NCI-H2171 (cell line): ENCODE data around the gene FAM216B.
"Not testable (repeated sequence)": the region's sequence is repeated elsewhere in the genome, so short reads cannot be mapped to it uniquely, and the experiment has no call there.

ENCODE experiments used
- DNase-seq: peaks from one replicate; lab custom pipeline; 2025; lab: John Stamatoyannopoulos, UW

The FAM216B gene

DNA sequence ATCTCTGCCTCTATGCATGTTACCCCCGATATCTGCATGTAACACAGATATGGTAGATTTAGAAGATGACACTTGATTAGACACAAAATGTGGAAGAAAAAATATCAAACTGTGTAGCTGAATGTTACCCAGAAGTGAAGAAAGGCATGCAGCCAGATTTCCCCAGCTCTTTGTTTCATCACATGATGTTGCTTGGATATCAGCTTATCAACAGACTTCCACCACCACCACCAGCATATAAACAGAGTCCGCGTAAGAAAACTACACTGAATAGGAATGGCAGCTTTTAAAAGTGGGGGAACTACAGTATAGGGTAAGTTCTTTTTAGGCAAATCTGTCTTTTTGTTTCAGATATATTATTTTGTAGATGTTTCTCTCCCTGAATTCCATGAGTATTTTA is at the start of gene FAM216B:
FAM216B (plus strand) TSS at position 233 of the 400 bp plus-strand sequence. CDS start 2,484 bp downstream, outside the sequence.
- no peak for DNase-seq

DNA sequence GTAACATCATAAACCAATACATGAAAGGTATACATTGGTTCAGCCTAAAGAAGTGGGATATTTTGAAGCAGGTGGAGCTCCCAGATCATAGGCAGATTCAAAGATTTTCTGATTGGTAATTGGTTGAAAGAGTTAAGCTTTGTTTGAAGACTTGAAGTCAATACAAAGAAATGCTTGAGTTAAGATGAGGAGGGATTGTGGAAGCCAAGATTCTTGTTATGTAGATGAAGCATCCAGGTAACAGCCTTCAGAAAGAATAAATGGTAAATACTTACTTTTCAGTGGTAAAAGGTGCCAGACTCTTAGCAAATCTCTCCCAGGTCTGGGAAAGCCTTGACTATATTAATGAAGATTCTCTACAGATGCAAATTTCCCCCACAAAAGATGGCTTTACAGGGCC is 49.3 kb upstream of the FAM216B start:
- no peak for DNase-seq

- no peak for DNase-seq
Measured at GRCh38 chr13:42733046-42733445, 48.3 kb upstream of the FAM216B start.

DNA sequence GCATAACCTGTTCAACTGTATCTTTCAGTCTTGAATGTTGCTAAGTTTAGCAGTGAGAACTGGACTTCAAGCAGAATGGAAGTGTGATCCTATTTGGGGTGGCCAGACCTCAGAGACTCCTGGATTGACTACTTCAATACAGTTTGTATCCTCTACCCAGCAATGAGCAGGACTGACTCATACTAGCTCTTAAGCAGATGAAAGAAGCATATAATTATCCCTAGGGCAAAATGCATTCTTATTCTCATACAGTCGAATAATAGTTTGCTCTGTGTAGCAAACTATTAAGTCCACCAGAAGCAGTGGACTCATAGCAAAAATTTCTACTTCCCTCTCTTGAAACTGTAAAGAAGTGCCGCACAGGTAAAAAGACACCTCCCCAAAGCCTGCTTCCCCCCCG is 46.4 kb upstream of the FAM216B start:
- no peak for DNase-seq

GRCh38 chr13:42740753-42741152 is 40.6 kb upstream of the FAM216B start:
- DNase-seq = peak; percentile 6

DNA sequence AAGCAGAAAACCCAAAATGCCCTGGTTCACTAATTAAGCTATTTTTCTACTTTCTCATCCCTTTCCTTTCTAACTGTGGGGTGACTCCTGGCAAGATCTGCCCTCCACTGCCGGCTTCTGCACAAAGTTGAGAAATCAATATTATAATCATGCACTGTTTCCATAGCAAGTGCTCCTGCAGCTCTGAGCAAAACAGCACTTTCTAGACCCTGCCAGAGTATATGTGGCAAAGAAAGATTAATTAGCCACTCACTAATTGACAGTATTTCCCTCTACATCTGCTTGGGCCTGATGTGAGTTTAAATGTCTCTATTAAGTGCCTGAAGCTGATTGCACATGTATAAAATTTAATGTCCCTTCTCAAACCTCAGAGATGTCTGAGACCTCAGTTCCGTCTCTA is 39.5 kb upstream of the FAM216B start:
- DNase-seq = no peak

GRCh38 chr13:42745655-42746054 is 35.7 kb upstream of the FAM216B start:
- no peak for DNase-seq

DNA sequence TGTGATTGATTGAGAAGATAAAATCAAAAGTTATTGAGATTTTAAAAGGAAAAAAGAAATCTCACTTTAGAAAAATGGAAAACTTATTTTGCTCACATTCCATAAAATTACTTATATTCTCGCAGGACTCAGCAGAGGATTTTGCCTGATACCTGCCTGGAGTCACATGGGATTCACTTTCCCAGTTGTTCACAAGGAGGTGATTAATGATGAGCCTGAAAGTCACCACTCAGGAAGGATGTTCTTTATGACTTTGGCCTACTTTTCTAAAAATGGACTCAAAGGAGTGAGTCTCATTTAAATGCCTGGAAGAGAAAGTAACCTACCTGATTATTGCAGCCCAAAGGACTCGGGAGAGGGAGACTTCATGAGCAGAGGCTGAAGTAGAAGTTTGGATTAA is 34.5 kb upstream of the FAM216B start:
- no peak for DNase-seq

- no peak for DNase-seq
Measured at GRCh38 chr13:42747399-42747873, 33.9 kb upstream of the FAM216B start.

GRCh38 chr13:42750794-42751193 is 30.6 kb upstream of the FAM216B start:
- no peak for DNase-seq

GRCh38 chr13:42751693-42752092 is 29.7 kb upstream of the FAM216B start:
- DNase-seq = no peak

GRCh38 chr13:42752731-42753130 is 28.7 kb upstream of the FAM216B start:
- DNase-seq = no peak

DNA sequence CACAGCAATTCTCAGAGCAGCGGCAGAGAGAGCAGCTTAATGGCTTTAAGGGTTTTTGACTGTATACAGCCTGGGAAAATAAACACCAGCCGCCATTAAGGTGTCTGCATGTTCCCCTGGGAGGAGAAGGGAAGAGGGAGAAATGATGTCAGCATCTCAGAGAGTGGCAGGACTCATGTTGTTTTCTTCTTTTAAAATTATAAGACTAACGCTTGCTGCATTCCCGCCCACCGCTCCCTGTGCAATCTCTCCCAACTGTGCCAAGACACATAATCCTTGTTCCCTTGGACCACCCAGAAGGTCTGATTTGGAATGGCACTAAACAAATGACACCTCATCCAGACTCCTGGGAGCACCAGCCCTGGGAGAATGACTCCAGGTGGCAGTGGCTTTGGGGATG is 27.7 kb upstream of the FAM216B start:
- DNase-seq = peak; percentile 49

- no peak for DNase-seq
Measured at GRCh38 chr13:42754801-42755510, 26.4 kb upstream of the FAM216B start.

- DNase-seq = no peak
Measured at GRCh38 chr13:42757678-42758420, 23.5 kb upstream of the FAM216B start.

- DNase-seq = no peak
Measured at GRCh38 chr13:42758515-42758914, 22.9 kb upstream of the FAM216B start.

- no peak for DNase-seq
Measured at GRCh38 chr13:42760951-42761350, 20.4 kb upstream of the FAM216B start.

DNA sequence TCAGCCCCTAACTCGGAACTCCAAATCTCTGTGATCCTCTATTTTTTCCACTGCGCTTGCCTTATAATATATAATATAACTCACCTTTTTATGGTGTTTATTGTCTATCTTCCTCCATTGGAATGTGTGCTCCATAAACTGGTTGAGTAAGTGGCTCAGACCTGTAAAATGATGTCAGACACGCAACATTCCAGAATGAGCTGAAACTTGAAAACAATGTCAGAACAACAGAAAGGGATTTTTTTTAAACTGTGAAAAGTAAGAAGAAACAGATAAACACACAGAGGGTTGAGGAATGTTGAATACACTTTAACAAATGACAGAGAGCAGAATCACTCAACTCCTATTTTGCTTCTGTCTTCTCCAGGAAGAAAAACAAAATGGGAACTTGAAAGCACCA is 19.1 kb upstream of the FAM216B start:
- no peak for DNase-seq

- DNase-seq = no peak
Measured at GRCh38 chr13:42762917-42763316, 18.5 kb upstream of the FAM216B start.

GRCh38 chr13:42766016-42766415 is 15.4 kb upstream of the FAM216B start:
- DNase-seq = no peak

GRCh38 chr13:42769650-42770049 is 11.7 kb upstream of the FAM216B start:
- DNase-seq = no peak

DNA sequence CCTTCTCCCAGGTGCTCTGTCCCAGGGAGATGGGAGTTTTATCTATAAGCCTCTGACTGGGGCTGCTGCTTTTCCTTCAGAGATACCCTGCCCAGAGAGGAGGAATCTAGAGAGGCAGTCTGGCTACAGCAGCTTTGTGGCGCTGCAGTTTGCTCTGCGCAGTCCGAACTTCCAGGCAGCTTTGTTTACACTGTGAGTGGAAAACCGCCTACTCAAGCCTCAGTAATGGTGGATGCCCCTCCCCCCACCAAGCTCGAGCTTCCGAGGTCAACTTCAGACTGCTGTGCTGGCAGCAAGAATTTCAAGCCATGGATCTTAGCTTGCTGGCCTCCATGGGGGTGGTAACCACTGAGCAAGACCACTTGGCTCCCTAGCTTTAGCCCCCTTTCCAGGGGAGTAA is 4.8 kb upstream of the FAM216B start:
- DNase-seq = not testable (repeated sequence)

DNA sequence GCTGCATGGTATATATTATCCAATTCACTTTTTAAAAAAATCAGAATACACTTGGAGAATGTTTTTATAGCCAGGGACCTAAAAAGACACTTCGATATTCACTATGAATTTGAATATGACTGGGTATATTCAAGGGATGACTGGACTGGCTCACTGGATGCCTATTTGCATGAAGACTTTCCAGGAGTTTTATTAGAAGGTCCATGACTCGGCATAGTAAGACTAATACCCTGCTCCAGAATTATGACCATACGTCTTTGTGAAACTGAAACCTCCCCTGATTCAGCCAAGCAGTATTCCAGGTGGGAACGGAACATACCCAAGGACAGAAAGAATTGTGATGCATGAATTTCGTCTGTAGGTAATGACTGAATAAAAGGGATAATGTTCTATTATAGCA is 3.9 kb upstream of the FAM216B start:
- DNase-seq = no peak
